OCI-LY1 (cell line): ENCODE results near the gene ROPN1L.

Experiments
- EZH2 ChIP-seq: fragments of 200-600 bp; sonication (generic), shearing (Covaris generic); IDR thresholded peaks from 2 replicates; pipeline ENCODE4 v1.8.0; 2017; ENCODE audit warnings: borderline replicate concordance, mixed run types, mild to moderate bottlenecking, antibody characterized with exemption, low read length, moderate library complexity, mixed read lengths
- TF ChIP-seq, protein P1 (sequence below): fragments of 200-600 bp; sonication (generic), shearing (Covaris generic); IDR thresholded peaks from 2 replicates; pipeline ENCODE4 v1.5.1; 2017; ENCODE audit warnings: mild to moderate bottlenecking, antibody characterized with exemption, low read length, moderate library complexity, mixed read lengths

DNA sequence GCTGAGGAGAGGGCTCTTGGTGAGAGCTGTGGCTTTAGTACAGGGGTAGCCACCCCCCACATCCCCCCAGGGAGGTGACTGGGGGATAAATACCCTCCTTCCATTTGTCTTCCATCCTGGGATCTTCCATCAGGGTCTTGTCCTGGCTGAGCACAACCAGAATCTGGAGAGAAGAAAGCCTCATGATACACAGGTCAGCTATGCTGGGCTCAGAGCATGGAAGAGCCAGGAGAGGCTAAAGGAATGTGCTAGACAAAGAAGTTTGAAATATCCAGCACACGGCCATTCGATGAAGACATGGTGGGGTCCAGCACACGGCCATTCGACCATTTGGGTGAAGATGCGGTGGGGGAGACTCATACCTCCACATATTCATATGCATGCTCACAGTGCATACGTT lies 30.0 kb downstream of the ROPN1L start:
- TF ChIP-seq, protein P1, sequence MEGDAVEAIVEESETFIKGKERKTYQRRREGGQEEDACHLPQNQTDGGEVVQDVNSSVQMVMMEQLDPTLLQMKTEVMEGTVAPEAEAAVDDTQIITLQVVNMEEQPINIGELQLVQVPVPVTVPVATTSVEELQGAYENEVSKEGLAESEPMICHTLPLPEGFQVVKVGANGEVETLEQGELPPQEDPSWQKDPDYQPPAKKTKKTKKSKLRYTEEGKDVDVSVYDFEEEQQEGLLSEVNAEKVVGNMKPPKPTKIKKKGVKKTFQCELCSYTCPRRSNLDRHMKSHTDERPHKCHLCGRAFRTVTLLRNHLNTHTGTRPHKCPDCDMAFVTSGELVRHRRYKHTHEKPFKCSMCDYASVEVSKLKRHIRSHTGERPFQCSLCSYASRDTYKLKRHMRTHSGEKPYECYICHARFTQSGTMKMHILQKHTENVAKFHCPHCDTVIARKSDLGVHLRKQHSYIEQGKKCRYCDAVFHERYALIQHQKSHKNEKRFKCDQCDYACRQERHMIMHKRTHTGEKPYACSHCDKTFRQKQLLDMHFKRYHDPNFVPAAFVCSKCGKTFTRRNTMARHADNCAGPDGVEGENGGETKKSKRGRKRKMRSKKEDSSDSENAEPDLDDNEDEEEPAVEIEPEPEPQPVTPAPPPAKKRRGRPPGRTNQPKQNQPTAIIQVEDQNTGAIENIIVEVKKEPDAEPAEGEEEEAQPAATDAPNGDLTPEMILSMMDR: no peak
- no peak for TF ChIP-seq EZH2
